Forelimb muscle (tissue), 1 donor: ENCODE results near the gene UGT3A1. TPM values are rescaled to one million over a fixed set of nuclear protein-coding genes. Genes with fewer than 3 reads are reported as not detected.

Experiments
- DNase-seq: peaks from one replicate; pipeline ENCODE4 v3.0.0-alpha.2; 2013; ENCODE audit warnings: low read depth
- polyA plus RNA-seq: library from polyadenylated mRNA; unstranded; fragments of 120-200 nt; gene quantifications from one replicate; pipeline ENCODE4 v1.2.1, GENCODE V29; 2013; ENCODE audit not compliant: insufficient read length

UGT3A1 gene
- polyA plus RNA-seq, 1 donor: 36.1 TPM

DNA sequence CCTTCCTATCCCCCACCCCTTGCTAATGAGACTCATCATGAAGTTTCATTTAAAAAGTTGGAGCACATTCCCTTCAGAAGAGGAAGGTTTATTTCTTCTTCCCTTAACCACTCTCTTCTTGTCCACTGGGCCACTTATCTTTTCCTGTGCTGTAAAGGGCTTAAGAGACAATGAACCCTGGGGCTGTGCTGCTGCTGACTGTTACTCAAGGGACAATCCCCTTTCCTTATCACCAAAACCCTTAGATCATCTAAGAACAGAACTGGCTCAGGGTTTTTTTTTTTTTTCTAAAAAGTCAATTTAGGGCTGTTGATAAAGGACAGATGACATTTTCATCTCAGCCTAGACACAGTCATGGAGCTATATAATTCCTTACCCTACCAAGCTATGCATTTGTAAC, 82.4 kb downstream of the UGT3A1 start:
- DNase-seq: no peak

DNA sequence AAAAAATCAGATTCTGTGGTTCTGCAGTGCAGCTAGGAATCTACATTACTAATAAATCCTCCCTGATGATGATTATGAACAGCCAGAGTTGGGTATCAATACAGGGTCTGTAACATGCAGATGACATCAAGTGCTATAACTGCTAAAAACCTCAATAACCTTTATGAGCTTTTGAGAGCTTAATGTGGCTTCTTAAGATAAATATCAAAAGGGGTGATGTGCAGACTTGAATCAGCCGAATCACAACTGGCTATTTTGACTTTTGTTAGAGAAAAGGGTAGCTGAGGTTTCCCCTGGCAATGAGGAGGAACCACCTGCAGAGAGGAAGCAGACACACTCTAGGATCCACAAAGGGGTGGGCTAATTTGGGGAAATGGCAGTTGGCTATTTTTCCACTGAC, 83.0 kb downstream of the UGT3A1 start:
- no peak for DNase-seq

DNA sequence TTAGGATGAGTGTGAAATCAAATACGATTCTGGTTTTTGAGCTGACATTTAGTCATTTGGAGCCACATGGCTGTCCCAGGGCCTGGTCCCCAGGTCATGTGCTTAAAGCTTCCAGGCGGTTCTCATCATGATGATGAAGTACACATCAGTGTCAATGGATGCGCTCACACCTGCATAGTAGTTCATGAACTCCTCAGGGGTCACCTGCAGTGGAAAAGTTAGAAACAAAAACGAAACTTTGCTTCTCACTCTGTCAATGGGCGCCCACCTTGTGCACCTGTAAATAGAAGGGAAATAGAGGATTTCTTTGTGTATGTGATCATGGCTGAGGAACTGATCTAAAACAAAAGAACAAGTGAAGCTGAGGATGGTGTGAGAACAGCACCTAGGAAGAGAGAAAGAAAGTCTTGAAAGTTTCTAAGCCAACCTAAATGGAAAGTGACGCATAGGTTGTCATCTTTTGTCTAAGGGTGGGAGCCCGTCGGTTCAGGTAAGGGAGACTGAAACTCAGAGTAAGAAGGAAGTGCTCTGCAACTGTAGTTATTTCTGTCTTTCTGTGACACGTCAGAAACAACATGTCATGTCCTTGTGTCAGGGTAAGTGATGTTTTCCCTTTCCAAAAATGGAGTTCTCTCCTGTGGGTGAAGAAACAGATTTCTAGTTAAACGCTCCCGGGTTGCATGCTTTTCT, 86.6 kb downstream of the UGT3A1 start:
- DNase-seq: no peak

DNA sequence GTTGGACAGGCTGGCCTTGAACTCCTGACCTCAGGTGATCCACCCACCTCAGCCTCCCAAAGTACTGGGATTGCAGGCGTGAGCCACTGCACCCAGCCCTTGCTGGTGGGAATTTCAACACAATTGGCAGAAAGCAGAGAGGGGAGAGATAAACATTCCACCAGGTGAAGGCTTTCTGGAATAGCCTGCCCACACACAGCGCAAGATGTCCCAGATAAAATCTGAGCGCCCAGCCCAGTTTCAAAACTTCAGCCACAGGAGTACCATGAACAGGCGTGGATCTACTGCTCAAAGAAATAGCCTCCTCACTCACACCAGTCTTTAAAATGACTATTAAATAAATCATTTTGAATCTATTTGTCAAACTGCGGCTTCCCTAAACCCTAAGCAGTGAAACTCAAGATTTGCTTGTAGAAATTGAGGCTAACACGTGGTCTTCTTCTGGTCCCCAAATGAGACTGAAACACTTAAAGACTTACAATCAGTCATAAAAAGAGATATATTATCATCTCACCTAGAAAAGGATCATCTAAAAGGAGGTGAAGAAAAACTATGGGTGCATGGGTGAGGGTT, 87.5 kb downstream of the UGT3A1 start:
- DNase-seq: no peak

DNA sequence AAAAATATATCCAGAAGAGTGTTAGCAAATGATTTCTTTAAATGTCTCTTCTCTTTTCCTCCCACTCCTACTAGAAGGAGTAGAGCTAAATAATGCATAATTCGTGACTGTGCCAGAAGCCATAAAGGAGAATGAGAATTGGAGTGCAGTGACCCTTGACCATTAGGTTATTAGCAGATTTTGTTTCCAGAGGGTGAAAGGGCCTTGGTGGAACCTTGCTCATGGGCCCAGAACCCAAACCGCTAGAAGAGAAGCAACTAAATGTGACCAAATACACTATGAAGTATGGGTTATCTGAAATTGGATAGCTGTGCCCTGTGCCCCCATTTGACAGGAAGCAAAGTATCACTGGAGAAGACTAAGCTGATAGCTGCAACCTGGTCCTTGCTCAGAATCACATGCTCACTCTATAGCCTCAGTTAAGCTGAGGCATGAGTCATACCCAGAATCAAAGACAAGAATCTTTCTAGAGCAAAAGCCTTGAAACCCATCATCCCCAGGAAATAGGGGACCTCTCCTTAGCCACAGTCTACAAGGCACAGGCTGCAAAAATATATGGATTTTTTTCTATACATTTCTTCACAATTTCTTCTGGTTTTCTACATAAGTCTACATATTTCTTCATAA, 89.0 kb downstream of the UGT3A1 start:
- no peak for DNase-seq

Other genes starting within 250 kb of the UGT3A1 start
- 2.4 TPM for gene IL7R, start 134.5 kb downstream of the UGT3A1 start, polyA plus RNA-seq
- gene CAPSL, start 52.8 kb downstream of the UGT3A1 start, polyA plus RNA-seq: not detected
- 0.68 TPM for gene UGT3A2, start 75.5 kb upstream of the UGT3A1 start, polyA plus RNA-seq
- 13.7 TPM for gene LMBRD2, start 160.5 kb upstream of the UGT3A1 start, polyA plus RNA-seq
- gene SKP2, start 160.7 kb upstream of the UGT3A1 start, polyA plus RNA-seq: 44.9 TPM